Activated T-helper 2 cell treated with anti-CD3 and anti-CD28 coated beads, Interferon-gamma antibody, Interleukin-2, Interleukin-4, amounts not matched to agents 10 μg/mL and 5 μg/mL and 100 μg/mL, durations not matched to agents 14 hours and 24 hours and 36 hours (primary cell): ENCODE results near the gene DOCK3. TPM values are rescaled to one million over a fixed set of nuclear protein-coding genes. Genes with fewer than 3 reads are reported as not detected.
"Not testable (repeated sequence)": the region's sequence is repeated elsewhere in the genome, so short reads cannot be mapped to it uniquely, and the experiment has no call there.

ENCODE experiments used
- DNase-seq: peaks from one replicate; pipeline ENCODE4 v3.0.0; 2021; ENCODE audit warnings: low spot score
- H3K27ac Mint-ChIP-seq: one replicate; pipeline ENCODE4 v1.8.0; 2021; ENCODE audit warnings: mixed read lengths
- H3K27me3 Mint-ChIP-seq: one replicate; pipeline ENCODE4 v1.8.0; 2021; ENCODE audit warnings: low read depth, mixed read lengths
- H3K36me3 Mint-ChIP-seq: one replicate; pipeline ENCODE4 v1.8.0; 2021; ENCODE audit warnings: low read depth, mixed read lengths
- H3K4me1 Mint-ChIP-seq: one replicate; pipeline ENCODE4 v1.8.0; 2021; ENCODE audit warnings: low read depth, mixed read lengths
- H3K4me3 Mint-ChIP-seq: one replicate; pipeline ENCODE4 v1.8.0; 2021; ENCODE audit warnings: low read depth, mild to moderate bottlenecking, moderate library complexity, mixed read lengths
- H3K9me3 Mint-ChIP-seq: one replicate; pipeline ENCODE4 v1.8.0; 2021; ENCODE audit warnings: mixed read lengths
- intact Hi-C: fragments of 100-400 bp; cut with micrococcal nuclease; formaldehyde crosslinking; loops from one replicate; pipeline ENCODE4 v1.15.1; 2023
- total RNA-seq: library from RNA; stranded (reverse); gene quantifications from 2 replicates; pipeline ENCODE4 v1.2.3, GENCODE V29; 2022

DOCK3 gene
- total RNA-seq, 1 donor from 2014 or later = 1.4 TPM

- no peak overlapping the region for H3K27ac Mint-ChIP-seq
- no peaks in the 10 kb centered on the region for H3K4me1 Mint-ChIP-seq
- DNase-seq = no peak
- no peaks in the 10 kb centered on the region for H3K27me3 Mint-ChIP-seq
- peaks cover 11% of the 10 kb centered on the region for H3K9me3 Mint-ChIP-seq
- intact Hi-C loops = no loop called here
- H3K4me3 Mint-ChIP-seq = no peak overlapping the region
- no peaks in the 10 kb centered on the region for H3K36me3 Mint-ChIP-seq
Observed at GRCh38 chr3:51243924-51244323, 569.2 kb downstream of the DOCK3 start.

- DNase-seq = no peak
- Mint-ChIP-seq H3K4me3 (no peak overlapping the region), H3K36me3 (no peaks in the 10 kb centered on the region), H3K27ac (no peak overlapping the region), H3K9me3 (peaks cover 4% of the 10 kb centered on the region), H3K27me3 (no peaks in the 10 kb centered on the region), H3K4me1 (no peaks in the 10 kb centered on the region)
- intact Hi-C loops = no loop called here
Observed at GRCh38 chr3:51245867-51246266, 571.1 kb downstream of the DOCK3 start.

GRCh38 chr3:51257870-51258269 lies 583.1 kb downstream of the DOCK3 start:
- Mint-ChIP-seq H3K27me3 (no peaks in the 10 kb centered on the region), H3K4me1 (no peaks in the 10 kb centered on the region), H3K9me3 (no peaks in the 10 kb centered on the region), H3K27ac (no peak overlapping the region), H3K4me3 (no peak overlapping the region), H3K36me3 (no peaks in the 10 kb centered on the region)
- intact Hi-C loops = no loop called here
- no peak for DNase-seq

GRCh38 chr3:51264166-51264565 lies 589.4 kb downstream of the DOCK3 start:
- H3K36me3 Mint-ChIP-seq, DNase-seq, intact Hi-C loops, H3K27ac Mint-ChIP-seq, H3K4me1 Mint-ChIP-seq, H3K4me3 Mint-ChIP-seq, H3K27me3 Mint-ChIP-seq: not testable (repeated sequence)
- H3K9me3 Mint-ChIP-seq = peaks cover 16% of the 10 kb centered on the region

GRCh38 chr3:51268132-51268531 lies 593.4 kb downstream of the DOCK3 start:
- Mint-ChIP-seq H3K27me3 (no peaks in the 10 kb centered on the region), H3K4me3 (no peak overlapping the region), H3K27ac (no peak overlapping the region), H3K4me1 (peaks cover 1% of the 10 kb centered on the region), H3K9me3 (peaks cover 16% of the 10 kb centered on the region), H3K36me3 (no peaks in the 10 kb centered on the region)
- DNase-seq = no peak
- intact Hi-C loops = no loop called here

- no peak overlapping the region for H3K27ac Mint-ChIP-seq
- H3K4me1 Mint-ChIP-seq = peaks cover 1% of the 10 kb centered on the region
- intact Hi-C loops = no loop called here
Observed at GRCh38 chr3:51269466-51269865, 594.7 kb downstream of the DOCK3 start.

GRCh38 chr3:51270559-51270958 lies 595.8 kb downstream of the DOCK3 start:
- Mint-ChIP-seq H3K4me3 (no peak overlapping the region), H3K27me3 (no peaks in the 10 kb centered on the region), H3K4me1 (peaks cover 1% of the 10 kb centered on the region), H3K36me3 (no peaks in the 10 kb centered on the region), H3K9me3 (peaks cover 12% of the 10 kb centered on the region), H3K27ac (no peak overlapping the region)
- intact Hi-C loops = no loop called here
- DNase-seq = no peak

More at GRCh38 chr3:51269466-51269865, 594.7 kb downstream of the DOCK3 start:
- H3K27me3 Mint-ChIP-seq = no peaks in the 10 kb centered on the region
- peaks cover 12% of the 10 kb centered on the region for H3K9me3 Mint-ChIP-seq
- no peak for DNase-seq
- no peak overlapping the region for H3K4me3 Mint-ChIP-seq
- no peaks in the 10 kb centered on the region for H3K36me3 Mint-ChIP-seq

- Mint-ChIP-seq H3K27ac (no peak overlapping the region), H3K36me3 (no peaks in the 10 kb centered on the region), H3K27me3 (no peaks in the 10 kb centered on the region), H3K4me3 (no peak overlapping the region), H3K4me1 (peaks cover 1% of the 10 kb centered on the region), H3K9me3 (peaks cover 8% of the 10 kb centered on the region)
- intact Hi-C loops = no loop called here
- DNase-seq = no peak
Observed at GRCh38 chr3:51271172-51271571, 596.4 kb downstream of the DOCK3 start.

GRCh38 chr3:51274052-51274451 lies 599.3 kb downstream of the DOCK3 start:
- H3K4me3 Mint-ChIP-seq = no peak overlapping the region
- no peak for DNase-seq
- peaks cover 1% of the 10 kb centered on the region for H3K4me1 Mint-ChIP-seq
- intact Hi-C loops = no loop called here
- no peaks in the 10 kb centered on the region for H3K27me3 Mint-ChIP-seq
- no peaks in the 10 kb centered on the region for H3K9me3 Mint-ChIP-seq
- no peaks in the 10 kb centered on the region for H3K36me3 Mint-ChIP-seq
- no peak overlapping the region for H3K27ac Mint-ChIP-seq

GRCh38 chr3:51275111-51275805 lies 600.5 kb downstream of the DOCK3 start:
- DNase-seq = no peak
- no peak overlapping the region for H3K27ac Mint-ChIP-seq
- no peaks in the 10 kb centered on the region for H3K36me3 Mint-ChIP-seq
- no peak overlapping the region for H3K4me3 Mint-ChIP-seq
- intact Hi-C loops = no loop called here
- H3K27me3 Mint-ChIP-seq = no peaks in the 10 kb centered on the region
- peaks cover 1% of the 10 kb centered on the region for H3K4me1 Mint-ChIP-seq
- no peaks in the 10 kb centered on the region for H3K9me3 Mint-ChIP-seq

GRCh38 chr3:51276046-51276445 lies 601.3 kb downstream of the DOCK3 start:
- Mint-ChIP-seq H3K36me3 (no peaks in the 10 kb centered on the region), H3K9me3 (no peaks in the 10 kb centered on the region), H3K27me3 (no peaks in the 10 kb centered on the region), H3K27ac (no peak overlapping the region), H3K4me1 (peaks cover 1% of the 10 kb centered on the region), H3K4me3 (no peak overlapping the region)
- DNase-seq = no peak
- intact Hi-C loops = no loop called here

GRCh38 chr3:51279448-51279847 lies 604.7 kb downstream of the DOCK3 start:
- Mint-ChIP-seq H3K27ac (no peak overlapping the region), H3K9me3 (no peaks in the 10 kb centered on the region), H3K4me3 (no peak overlapping the region), H3K27me3 (no peaks in the 10 kb centered on the region), H3K4me1 (no peaks in the 10 kb centered on the region), H3K36me3 (no peaks in the 10 kb centered on the region)
- intact Hi-C loops = no loop called here
- no peak for DNase-seq

- intact Hi-C loops = no loop called here
- H3K4me3 Mint-ChIP-seq = no peak overlapping the region
- no peaks in the 10 kb centered on the region for H3K36me3 Mint-ChIP-seq
- H3K9me3 Mint-ChIP-seq = peaks cover 5% of the 10 kb centered on the region
- H3K4me1 Mint-ChIP-seq = no peaks in the 10 kb centered on the region
- DNase-seq = no peak
- H3K27ac Mint-ChIP-seq = no peak overlapping the region
- H3K27me3 Mint-ChIP-seq = no peaks in the 10 kb centered on the region
Observed at GRCh38 chr3:51280176-51280575, 605.4 kb downstream of the DOCK3 start.

GRCh38 chr3:51282931-51283330 lies 608.2 kb downstream of the DOCK3 start:
- H3K4me1 Mint-ChIP-seq = no peaks in the 10 kb centered on the region
- no peaks in the 10 kb centered on the region for H3K36me3 Mint-ChIP-seq
- H3K27me3 Mint-ChIP-seq = no peaks in the 10 kb centered on the region
- H3K4me3 Mint-ChIP-seq = no peak overlapping the region
- no peak overlapping the region for H3K27ac Mint-ChIP-seq
- peaks cover 17% of the 10 kb centered on the region for H3K9me3 Mint-ChIP-seq
- intact Hi-C loops = no loop called here
- no peak for DNase-seq
